Anterior cingulate cortex (tissue), 58 donors: ENCODE results near the gene ADAP1.
"Not testable (repeated sequence)": the region's sequence is repeated elsewhere in the genome, so short reads cannot be mapped to it uniquely, and the experiment has no call there.

Source experiments
- DNase-seq, 58 donors: peaks; one replicate each; lab custom pipeline; 2025; lab: John Stamatoyannopoulos, UW

The ADAP1 gene

DNA sequence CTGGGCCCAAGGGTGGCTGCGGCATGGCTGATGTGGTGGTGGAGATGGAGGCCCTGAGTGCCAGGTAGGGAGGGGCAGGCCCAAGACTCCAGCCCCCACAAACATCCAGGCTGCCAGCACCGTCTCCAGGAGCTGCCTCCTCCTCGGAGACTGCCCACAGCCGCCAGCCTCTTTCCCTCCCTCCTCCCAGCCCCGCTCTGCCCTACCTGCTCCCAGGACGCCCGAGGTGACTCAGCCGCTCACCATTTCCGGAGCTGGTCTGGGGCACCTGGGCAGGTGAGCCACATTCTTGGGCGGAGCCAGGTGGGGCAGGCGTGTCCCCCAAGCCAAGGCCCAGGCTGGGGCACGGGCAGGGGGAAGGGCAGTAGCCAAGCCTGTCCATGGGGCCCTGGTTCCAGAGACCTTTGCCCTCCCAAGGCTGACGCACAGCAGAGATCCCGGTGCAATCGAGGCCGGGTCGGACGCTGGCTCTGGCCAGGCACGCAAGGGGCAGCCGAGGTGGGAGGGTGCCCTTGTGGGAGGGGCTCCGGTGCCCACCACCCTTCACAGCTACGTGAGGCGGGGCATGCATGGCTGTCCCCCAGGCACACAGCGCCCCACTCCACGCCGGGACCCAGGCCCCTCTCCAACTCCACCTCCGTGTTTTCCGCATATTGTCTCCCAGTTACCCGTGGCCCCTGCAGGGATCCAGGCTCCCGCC lies 8.8 kb downstream of the ADAP1 start:
- DNase-seq: peak in 3 of 58 donors; percentile 12 to 26 (median 19)

DNA sequence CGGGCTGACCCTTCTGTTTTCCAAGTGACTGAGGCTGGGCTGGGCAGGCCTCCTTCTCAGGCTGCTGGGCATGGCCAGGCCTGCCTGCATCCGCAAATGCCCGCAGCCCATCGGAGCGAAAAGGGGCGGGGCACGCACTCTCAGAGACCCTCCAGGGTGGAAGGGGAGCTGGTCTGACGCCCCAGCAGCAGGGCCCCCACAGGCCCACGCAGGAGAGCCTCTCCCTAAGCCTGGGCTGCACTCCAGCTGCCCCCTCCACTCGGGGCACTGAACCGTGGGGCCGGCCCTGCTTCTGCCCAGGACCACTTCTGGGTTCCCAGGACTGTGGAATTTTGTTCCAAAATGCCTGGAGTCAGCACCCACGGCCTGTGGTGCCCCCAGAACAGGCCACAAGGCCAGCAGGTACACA lies 9.3 kb downstream of the ADAP1 start:
- no peak for DNase-seq

DNA sequence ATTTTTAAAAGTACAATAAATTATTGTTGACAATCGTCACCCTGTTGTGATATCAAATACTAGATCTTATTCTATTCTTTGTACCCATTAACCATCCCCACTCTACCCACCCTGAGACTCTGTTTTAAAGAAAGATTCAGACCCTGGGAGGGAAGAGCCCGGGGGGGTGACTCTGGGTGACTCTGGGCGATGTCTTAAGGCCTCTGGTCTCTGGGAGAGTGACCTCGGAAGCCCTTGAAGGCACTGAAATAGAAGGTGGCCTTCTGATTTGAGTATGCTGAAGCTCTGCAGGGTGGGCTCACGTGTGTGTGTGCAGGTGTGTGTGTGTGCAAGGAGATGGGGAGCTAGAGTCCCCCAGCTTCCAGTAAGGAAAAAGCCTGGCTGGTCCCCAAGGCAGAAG lies 9.7 kb downstream of the ADAP1 start:
- DNase-seq: no peak

DNA sequence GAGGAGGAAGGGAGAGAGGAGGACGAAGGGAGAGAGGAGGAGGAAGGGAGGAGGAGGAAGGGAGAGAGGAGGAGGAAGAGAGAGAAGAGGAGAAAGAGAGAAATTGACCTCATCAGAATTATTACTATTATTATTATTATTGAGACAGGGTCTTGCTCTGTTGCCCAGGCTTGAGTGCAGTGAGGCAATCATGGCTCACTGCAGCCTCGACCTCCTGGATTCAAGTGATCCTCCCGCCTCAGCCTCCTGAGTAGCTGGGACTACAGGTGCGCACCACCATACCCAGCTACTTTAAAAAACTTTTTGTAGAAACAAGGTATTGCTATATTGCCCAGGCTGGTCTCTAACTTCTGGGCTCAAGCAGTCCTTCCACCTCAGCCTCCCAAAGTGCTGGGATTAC lies 10.7 kb downstream of the ADAP1 start:
- not testable (repeated sequence) for DNase-seq

DNA sequence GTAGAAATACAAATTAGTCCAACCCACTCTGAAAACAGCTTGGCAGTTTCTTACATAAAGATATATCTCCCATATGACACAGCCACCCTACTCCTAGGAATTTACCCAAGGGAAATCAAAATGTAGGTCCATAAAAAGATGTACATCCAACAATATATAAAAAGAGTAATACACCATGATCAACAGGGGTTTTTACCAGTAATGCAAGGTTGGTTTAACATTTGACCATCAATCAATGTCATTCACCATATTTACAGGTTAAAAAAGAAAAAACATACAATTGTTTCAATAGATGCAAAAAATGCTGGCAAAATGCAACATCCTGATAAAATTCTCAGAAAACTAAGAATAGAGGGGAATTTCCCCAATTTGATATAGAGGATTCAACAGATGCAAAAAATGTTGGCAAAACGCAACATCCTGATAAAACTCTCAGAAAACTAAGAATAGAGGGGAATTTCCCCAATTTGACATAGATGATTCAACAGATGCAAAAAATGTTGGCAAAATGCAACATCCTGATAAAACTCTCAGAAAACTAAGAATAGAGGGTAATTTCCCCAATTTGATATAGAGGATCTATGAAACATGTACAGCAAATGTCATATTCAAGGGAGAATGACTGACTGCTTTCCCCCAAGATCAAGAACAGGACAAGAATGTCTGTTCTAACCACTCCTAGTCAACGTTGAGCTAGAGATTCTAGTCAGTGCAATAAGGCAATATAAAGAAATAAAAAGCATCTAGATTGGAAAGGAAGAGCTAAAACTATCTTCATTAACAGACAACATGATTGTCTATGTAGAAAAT lies 13.7 kb downstream of the ADAP1 start:
- no peak for DNase-seq

DNA sequence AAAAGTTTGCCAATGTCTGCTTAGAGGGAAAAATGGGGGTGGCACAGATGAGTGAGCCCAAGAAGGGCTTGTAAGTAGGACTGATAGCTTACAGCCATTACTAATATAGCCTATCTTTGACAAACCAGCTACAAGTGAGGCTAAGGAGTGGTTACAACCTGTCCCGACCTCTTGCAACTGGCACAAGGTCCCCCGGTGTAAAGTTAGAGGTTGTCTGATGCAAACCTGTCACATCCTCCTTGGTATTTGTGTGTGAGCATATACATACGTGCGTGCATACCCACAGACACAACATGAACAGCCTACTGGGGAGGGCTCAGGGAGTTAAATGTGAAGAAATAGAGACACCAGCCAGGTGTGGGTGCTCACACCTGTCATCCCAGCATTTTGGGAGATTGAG lies 14.6 kb downstream of the ADAP1 start:
- no peak for DNase-seq

DNA sequence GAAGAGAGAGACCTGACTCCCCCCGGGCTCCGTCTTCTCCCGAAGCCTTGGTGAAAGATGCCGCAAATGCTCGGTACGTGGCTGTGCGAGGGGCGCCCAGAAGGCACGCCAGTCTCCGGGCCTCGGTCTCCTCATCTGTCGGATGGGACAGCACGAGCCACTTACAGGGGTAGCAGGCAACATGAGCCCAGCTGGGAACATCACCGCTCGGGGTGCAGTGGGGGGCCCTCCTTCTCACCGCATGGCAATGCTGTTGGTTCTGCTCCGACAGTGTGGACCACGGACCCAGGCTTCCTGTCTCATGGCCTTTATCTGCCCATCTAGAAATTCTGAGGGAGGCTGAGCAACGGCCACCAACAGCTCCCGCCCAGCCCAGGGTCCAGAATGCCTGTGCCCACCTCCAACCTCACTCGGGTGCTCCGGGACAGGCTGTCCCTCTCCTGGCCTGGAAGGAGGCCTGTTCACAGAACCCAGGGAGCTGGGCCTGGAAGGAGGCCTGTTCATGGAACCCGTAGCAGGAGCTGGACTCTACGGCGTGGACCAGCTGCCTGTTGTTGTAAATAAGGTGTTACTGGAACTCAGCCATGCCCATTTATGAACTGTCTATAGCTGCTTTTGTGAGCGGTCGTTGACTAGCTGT lies 15.8 kb downstream of the ADAP1 start:
- no peak for DNase-seq

DNA sequence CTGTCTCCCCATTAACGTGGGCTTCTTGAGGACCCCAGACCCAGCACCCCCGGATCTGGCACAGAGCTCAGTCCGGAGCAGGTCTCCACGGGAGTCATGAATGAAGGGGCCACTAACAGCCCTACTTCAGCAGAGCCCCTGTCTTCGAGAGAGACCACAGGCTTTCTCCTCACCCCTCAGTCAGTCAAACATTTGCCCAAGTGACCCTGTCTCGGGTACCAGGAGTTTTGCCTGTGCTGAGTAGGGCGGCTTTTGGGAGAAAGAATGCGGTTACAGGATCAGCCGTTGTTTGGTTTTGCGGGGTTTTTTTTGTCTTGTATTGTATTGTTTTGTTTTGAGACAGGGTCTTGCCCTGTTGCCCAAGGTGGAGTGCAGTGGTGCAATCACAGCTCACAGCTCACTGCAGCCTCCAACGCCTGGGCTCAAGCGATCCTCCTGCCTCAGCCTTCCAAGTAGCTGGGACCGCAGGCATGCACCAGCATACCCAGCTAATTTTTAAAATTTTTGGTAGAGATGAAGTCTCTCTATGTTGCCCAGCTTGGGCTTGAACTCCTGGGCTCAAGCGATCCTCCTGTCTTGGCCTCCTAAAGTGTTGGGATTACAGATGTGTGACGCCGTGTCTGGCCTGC lies 16.5 kb downstream of the ADAP1 start:
- no peak for DNase-seq

DNA sequence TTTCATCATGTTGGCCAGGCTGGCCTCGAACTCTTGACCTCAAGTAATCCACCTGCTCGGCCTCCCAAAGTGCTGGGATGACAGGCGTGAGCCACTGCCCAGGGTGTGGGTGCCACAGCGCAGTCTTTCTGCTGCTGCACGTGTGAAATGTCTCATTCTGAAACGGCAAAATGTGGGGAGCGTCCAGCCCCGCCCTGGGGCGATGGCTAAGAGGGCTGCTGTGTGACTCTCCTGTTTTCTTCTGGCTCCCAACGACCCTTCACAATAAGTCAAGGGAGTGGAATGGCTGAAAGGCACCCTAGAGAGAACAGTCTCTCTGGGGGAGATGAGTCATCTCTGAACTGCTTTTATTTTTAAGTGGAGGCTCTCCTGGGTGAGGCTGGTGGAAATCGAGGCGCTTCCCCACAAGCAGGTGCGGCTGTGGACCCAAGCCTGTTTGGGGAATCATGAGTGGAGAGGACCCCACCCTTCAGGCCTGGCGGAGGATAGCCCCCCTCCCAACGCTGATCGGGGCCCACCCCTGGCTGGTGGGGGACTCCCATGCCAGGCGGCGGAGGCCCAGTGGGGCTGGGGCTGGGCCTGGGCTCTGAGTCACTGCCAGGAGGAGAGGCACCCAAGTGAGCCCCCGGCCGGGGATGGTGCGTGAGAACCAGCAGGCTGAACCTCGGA lies 18.0 kb downstream of the ADAP1 start:
- no peak for DNase-seq

DNA sequence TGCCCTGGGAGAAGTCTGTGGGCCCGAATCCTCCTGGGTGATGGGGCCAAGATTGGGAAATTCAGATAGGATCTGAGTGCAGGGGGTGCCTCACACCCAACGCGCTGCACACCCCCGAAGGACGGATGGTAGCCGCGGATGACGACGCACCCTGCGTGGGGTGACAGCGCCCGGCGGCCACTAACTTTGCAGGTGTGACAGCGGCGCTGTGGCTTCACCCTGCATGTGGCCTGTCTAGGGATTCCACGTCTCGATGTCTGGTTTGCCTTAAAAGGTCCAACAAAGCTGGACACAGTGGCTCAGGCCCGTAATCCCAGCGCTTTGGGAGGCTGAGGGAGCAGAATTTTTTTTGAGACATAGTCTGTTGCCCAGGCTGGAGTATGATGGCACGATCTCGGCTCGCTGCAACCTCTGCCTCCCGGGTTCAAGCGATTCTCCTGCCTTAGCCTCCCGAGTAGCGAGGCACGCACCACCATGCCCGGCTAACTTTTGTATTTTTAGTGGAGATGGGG lies 18.6 kb downstream of the ADAP1 start:
- DNase-seq: no peak

DNA sequence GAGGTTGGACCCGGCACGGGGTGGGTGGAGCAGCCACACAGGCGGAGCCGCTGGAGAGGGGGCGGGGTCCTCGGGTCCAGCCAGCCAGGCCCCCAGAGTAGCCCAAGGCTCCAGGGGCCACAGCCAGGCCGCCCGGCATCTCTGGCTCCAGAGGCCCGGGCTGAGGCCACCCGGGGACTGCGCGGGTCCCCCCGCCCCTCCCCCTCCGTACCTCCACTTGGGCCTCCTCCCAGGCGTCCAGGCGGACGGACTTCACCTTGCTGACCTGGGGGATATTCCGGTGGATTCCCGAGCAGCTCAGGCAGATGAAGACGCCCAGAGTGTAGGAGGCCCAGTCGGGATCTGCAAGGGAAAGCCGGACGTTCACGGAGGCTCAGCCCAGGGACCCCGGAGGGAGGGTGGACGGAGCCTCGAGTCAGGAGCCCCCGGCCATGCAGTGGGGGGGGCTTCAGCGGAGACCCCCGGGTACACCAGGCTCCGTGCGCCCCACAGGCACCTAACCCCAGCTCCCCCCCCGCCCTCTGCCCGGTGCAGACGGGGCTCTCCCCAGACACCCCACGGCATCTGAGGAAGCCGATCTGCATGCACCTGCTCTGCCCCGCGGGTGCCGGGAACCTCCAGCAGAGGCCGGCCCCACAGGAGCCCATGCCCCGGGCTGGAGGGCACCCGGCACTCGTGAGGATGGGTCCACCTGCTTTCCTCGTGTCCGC lies 19.2 kb downstream of the ADAP1 start:
- no peak for DNase-seq

DNA sequence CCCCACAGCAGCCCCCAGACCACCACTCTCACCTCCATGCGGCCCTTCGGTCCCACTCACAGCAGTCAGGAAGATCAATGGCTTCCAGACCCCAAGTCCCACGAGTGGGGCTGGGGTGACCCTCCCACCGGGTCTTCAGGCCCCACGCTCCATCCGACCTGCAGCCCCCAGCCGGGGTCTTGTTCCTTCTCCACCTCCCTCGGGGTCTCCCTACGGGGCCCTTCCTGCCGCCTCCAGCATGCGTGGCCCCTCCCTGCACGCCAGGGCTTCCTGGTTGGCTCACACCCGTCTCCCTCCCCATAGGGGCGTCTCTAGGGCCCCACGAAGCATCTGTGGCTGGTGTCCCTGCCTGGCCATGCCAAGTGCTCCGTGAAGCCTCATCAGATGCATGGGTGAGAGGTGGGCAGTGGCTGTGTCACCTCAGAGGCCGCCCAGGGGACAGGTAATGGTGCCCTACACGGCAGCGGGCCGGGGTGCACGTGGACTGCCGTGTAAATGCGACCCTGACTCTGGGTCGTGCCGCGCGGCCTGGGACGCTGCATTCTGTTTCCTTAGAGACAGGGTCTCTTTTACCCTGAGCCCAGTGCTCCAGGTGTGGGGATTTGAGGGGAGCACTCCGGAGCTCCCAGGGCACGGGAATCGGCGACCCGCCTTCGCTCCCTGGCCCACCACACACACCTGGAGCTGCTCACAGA lies 19.9 kb downstream of the ADAP1 start:
- no peak for DNase-seq

DNA sequence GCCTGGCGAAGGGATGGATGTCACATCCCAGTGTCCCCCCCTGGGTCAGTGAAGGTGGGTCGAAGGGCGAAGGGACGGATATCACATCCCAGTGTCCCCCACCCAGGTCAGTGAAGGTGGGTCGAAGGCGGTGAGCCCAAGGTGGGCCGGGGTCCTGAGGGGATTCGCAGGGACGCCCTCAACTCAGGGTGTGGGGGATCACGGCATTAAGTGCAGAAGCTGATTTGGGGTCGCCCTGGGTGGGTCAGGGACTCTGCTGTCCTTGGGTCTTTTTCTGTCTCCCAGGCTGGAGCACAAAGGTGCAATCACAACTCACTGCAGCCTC lies 21.9 kb downstream of the ADAP1 start:
- DNase-seq: no peak

DNA sequence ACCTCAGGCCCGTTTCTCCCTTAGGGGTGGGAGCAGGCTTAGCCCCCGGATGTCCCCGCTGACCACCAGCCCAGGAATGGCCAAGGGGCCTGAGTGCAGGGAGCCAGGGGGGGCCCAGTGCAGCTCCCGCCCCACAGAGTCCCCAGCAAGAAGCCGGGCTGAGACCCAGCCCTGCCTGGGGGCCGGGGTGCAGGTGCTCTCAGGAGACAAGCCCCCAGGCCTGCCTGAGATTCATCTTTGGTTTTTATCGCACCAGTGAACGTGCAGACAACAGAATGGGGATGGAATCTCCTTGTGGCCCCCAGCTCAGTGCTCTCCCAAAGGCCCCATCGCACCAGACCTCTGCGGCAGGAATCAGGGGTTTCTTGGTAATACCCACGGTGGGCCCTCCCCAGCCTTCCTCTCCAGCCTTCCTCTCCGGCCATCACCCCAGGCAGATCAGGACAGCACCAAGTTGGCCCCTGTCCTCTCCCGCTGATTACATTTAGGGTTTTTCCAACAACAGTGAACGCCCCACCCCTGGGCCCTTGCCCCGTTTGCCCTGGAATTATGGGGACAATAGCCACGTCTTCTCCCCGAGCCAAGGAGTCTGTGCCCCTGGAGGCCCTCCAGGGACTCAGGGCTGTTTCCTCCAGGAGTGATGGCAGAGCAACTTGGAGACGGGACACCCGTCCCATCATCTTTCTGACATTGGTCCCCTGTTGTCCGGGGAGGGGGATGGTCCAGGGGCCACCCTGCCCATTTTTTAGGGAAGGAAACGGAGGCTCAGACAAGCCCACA lies 22.4 kb downstream of the ADAP1 start:
- no peak for DNase-seq

DNA sequence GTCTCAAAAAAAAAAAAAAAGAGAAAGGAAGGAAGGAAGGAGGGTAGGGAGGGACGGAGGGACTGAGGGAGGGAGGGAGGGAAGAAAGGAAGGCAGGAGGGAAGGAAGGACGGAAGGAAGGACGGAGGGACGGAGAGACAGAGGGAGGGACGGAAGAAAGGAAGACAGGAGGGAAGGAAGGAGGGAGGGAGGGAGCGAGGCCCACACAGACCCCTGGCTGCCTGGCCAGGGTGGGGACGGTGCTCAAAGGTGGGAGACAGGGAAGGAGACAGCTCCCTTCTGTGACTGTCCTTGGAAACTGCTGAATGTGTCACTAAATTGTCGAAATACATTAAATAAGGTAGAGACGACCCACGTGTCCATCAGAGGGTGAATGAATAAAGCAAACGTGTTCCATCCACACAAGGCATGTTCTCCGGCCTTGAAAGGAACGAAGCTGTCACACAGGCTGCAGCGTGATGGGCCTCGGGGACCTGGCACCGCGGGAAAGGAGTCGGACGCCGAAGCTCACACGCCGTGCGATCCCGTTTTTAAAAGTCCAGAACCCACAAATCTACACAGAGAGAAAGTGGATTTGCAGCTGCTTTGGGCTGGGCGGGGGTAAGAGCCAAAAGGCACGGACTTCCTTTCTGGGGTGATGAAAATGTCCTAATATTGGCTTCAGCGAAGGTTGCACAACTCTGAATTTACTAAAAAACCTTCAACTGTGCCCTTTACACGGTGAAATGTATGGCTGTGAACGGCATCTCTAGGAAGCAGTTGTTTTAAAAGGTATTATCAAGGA lies 23.3 kb downstream of the ADAP1 start:
- no peak for DNase-seq

DNA sequence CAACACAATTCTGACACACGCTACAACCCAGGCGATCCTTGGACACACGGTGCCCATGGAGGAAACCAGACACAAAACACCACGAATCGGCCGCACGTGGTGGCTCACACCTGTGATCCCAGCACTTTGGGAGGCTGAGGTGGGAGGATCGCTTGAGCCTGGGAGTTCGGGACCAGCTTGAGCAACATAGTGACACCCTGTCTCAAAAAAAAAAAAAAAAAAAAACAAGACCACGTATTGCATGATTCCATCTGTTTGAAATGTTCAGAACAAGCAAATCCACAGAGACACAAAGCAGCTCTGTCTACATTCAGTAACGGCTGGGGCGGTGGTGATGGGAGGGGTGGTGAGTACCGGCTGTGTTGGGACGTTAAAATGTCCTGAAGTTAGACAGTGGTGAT lies 25.2 kb downstream of the ADAP1 start:
- DNase-seq: peak in 22 of 58 donors; percentile 24 to 67 (median 44)

DNA sequence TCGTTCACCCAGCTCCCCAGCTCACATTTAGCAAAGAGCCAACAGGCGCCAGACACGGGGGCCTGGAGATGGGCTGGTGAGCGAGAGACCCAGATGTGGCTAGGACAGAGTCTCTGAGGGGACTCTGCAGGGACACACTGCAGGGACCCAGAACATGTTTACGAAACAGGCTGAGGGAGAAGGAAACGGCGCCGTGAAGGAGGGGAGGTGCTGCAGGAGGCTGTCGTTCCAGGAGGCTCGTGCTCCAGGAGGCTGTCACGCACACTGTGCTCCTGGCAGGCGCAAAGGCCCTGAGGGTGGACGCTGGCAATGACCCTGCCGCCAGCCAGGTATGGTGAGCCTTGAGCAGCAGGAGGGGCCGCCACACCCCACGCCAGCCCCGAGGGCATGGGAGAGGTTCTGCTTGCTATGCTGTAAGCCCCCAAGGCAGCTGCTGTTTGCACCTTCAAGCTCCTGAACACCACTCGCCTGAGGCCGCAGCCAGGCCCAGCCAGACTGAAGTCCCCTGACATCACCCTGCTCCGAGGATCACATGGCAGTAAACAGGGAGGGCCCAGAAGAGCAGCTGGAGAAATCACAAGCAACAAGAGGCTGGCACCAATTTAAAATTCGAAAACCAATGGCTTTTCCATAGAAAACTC lies 27.3 kb downstream of the ADAP1 start:
- DNase-seq: peak in 37 of 58 donors; percentile 25 to 80 (median 58)
